Fibroblast of skin of scalp (primary cell): ENCODE results near the gene SH2B3.

ENCODE experiments used
- DNase-seq: peaks from one replicate; pipeline ENCODE4 v3.0.0-alpha.2; 2013

The SH2B3 gene

DNA sequence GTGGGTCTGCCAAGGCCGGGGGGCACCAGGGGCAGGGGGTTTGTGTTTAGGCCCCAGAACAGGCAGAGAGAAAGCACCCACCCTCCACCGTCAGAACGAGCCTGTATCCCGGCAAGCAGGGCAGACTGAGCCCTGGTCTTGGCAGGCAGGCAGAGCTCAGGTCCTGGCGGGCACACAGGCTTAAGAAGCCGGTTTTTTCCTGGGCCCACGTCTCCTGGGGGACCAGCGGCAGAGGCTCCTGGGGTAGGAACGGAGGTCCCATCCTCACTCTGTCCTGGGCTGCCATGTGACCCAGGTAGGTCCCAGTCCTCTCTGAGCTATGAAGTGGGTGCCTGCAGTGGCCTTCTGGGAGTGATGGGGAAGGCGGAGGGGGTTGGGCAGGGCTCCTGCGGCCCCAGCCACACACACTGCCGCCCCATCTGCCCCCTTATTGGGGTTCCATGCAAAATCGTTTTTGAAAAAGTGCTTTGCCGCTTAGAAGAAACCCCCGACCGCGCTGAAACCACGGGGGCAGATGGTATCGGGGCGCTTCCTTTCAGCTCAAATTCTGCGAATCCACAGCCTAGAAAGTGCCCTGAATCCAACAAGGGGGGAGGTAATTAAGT, 24.2 kb downstream of the SH2B3 start:
- DNase-seq: no peak

DNA sequence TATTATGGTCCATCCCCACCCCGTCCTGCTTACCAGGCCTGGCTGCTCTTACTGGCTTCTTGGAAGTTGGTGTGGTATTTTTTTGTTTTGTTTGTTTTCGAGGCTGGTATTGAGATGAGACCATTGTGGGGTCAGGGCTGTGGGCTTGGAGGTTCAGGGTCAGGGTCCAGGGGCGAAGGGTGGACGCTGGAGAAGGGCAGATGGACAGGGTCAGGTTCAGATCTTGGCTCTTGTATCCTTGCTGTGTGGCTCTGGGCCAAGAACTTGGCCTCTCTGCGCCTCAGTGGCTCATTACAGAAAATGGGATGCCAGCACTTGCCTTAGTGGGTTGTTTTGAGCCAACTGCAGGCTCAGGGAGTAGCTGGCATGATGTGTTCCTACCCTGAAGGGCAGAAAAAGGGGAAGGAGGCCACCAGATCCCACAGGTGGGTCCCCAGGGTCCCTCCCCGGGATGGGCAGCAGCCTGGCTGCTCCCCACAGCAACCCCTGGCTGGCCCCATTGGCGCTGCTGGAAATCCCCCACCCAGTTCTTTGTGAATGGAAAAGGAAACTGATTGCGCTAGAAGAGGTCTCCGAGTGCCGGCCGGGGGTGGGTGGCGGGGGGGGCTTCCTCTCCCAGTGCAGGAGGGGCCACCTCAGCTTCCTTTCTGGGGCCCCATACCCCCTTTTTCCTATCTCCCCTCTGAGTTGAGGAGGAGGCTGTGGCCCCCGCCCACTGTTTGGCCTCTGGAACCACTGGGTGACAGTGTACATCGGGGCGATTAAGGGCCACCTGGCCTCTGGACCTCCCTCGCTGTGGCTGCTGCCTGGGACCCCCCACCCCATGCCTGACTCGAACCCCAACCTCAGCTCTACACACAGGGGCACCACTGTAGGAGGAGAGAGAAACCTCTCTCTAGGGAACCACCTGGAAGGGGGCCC, 25.0 kb downstream of the SH2B3 start:
- DNase-seq: no peak

DNA sequence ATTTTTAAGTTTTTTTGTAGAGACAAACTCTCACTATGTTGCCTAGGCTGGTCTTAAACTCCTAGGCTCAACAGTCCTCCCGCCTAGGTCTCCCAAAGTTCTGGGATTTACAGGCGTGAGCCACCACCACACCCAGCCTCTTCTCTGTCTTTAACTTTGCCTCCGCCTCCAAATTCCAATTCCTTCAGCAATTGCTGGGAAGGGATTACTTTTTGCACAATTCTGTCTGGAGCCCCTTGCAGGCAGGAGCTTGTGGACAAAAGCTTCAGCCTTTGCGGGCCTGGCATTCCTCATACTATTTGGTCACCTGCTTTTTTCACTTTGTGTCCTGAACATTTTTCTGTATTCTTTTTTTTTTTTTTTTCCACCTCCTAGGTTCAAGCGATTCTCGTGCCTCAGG, 26.0 kb downstream of the SH2B3 start:
- no peak for DNase-seq

DNA sequence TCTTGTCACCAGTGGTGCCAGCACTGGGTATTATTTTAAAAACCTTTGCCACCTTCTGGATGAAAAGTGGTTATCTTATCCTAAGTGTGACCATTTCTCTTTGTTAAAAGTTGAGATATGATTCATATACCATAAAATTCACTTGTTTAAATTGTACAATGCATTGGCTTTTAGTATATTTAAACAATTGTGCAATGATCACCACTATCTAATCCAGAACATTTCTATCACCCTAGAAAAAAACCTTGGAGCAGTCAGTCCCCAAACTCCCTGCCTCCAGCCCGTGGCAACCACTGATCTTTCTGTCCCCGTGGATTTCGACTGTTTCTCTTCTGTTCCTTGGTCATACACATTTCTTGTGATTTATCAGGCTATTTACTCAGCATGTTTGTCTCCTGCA, 28.3 kb downstream of the SH2B3 start:
- DNase-seq: no peak

DNA sequence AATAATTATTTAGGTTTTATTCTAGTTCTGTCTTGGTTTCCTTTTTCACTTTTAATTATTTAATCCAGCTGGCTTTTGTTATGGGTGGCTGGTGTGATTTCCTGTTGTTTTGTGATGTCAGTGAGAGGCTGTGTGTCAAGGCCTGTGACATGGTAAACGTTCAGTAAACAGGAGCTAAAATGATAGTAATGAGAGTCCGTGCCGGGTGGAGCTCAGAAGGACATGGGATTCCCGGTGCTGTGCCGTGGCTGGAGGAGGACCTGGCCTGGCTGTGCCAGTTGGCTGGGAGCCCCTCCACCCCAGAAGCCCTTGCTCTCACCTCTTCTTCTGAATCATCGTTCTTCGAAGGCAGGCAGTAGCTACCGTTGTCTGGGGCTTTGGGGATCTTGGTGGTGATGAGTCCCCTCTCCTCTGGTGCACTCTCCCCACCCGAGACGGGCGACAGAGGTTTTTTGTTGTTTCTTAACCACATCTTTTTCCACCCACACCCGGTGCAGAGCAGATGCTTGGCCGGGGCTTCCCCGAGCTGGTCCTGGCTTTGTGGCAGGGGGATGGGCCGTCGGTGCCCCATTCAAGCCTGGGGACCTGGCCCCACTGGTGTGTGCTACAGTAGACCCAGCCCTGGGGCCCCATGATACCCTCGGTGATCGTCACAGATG, 29.1 kb downstream of the SH2B3 start:
- peak; percentile 46 for DNase-seq

DNA sequence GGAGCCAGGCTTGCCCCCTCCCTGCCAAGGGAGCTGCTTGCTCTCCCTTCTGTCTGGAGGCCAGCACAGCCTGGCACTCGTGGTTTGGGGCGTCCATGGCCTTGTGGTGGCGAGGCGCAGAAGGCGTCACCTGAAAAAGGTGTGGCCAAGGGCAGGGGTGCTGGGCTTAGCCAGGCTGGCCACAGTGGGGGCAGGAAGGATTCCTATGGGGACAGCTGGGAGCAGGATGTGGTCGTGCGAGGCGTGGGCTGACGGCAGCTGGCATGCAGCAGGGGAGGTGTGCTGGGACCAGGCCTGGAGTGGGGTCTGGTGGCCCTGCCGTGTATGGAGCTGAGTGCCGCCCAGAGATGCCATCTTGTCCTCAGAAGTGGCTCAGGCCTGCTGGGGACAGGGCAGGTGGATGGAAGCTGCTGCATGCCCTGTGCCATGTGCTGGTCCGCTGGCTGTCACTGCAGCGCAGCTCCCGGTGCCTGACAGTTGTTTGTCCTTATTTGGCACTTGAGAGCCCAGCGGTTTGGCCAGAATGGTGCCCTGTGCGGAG, 30.0 kb downstream of the SH2B3 start:
- DNase-seq: no peak

DNA sequence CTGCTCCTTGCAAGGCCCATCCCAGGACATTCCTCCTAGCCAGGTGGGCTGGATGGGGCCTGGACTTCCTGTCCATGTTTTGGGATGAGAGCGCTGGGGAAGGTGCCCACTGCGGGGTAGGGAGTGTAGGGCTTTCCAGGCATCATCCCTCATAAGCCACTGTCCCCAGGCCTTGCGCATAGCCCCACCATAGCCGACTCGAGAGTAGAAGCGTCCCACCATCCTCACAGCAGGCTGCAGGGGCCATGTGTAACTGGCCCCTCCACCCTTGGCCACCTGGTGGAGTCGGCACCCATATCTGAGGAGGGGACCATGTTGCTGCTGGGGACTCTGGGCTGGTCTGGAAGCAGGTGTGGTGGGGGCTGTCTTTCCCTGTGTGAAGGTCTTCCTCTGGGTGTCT, 30.5 kb downstream of the SH2B3 start:
- no peak for DNase-seq

DNA sequence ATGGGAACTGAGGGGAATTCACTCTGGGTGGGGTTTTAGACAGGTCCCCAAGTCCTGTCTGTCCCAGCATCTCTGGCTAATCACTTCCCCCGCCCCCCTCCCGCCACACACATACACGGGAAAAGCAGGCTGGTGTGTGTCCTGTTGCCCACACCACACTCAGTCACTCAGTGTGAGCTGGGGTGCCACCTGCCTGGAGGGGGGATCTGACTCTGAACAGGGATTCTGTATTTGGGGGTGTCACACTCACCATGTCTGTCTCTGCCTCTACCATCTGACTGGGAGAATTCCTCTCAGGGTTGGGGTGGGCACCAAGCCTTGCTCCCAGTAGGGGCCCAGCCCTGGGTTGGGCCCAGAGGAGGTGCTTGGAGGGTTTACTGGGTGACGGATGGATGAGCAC, 31.1 kb downstream of the SH2B3 start:
- no peak for DNase-seq

DNA sequence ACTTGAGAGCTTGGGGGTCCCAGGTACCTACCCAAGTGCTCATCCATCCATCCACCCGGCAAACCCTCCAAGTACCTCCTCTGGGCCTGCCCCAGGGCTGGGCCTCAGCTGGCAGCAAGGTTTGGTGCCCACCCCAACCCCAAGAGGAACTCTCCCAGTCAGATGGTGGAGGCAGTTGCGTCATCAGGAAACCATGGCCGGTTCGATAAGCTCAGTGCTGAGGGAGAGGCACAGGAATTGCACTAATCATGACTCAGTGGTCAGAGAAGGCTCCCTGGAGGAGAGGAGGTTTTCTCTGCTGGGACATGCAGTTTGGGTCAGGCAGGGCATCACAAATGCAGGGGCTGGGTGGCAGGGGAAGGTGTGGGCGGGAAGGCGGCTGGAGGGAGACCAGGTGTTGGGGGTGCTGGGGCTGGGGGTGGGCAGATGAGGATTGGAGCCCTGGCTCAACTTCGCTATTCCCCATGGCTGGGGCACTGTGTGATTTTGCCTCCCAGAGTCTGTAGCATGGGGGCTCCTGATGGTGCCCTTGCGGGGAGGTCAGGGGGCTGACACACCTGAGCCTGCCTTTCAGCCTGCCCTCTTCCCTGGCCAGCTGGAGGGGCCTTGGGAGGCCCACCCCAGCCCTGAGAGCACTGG, 32.2 kb downstream of the SH2B3 start:
- peak; percentile 79 for DNase-seq

DNA sequence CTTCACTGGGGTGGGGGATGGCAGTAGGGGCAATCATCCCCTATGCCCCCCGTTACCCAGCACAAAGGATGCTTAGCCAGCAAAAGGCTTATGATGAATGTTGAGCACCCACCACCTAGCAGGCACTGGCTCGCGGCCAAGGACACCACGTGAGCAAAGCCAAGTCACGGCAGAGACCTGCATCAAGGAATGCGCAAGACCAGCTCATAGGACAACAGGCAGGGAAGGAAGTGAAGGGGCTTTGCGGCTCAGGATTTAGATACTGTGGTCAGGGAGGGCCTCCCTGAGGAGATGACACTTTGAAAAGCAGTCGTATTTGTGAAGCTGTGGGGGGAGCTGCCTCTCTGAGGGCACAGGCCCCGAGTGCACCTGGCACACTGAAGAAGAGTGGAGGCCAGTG, 32.8 kb downstream of the SH2B3 start:
- DNase-seq: peak; percentile 33

DNA sequence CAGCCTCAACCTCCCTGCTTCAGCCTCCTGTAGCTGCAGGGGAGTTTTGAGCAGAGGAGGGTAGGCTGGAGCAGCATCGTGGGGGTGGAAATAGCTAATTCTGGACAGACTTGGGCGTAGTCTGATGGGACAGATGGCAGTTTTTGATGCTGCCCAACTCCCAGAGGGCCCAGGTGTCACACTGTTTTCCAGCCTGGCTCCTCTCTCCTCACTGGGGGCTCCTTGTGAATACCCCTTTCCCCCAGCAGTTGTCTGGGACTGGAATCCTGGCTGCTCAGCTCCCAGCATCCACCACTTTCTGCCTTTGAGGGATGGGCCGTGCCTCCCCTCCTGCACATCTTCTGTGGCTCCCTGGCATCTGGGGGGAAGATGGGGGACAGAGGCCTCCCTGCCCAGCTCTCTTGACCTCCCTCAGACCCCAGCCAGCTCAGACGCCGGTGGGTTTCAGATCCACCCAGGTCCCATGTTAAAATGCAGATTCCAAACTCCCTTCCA, 34.0 kb downstream of the SH2B3 start:
- no peak for DNase-seq

DNA sequence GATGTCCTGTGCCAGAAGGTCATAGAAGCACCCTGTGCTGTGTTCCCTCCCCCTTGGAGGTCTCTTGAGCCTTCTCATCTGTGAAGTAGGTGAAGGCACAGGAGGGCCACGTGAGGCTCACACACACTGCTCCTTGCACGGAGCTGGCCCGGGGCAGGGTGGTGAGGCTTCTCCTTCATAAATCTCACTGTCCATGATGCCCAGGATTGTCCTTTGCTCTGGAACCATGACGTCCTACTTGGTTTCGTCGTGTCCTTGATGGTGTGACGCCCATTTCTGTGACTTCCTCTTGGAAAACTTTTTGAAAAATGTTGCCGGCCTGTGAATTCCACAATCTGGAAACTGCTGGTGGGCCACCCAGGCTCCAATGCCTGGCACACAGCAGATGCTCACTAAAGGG, 34.4 kb downstream of the SH2B3 start:
- no peak for DNase-seq

DNA sequence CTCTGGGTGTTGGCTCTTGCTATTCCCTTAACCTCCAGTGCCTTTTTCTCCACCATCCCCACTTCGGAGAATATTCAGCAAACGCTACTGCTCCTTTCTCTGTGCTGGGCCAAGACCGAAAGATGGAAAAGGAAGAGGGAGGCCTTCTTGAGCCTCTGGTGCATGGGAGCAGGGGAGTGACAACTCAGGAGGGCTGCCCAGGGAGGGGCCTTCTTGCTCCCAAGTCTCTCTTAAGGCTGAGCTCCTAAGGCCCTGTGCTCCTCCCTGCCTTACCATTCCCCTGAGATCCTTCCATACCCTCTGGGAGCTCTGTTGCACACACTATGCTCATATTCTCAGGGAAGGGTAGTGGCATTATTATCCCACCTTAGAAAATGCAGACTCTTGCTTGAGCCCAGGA, 34.9 kb downstream of the SH2B3 start:
- DNase-seq: no peak

DNA sequence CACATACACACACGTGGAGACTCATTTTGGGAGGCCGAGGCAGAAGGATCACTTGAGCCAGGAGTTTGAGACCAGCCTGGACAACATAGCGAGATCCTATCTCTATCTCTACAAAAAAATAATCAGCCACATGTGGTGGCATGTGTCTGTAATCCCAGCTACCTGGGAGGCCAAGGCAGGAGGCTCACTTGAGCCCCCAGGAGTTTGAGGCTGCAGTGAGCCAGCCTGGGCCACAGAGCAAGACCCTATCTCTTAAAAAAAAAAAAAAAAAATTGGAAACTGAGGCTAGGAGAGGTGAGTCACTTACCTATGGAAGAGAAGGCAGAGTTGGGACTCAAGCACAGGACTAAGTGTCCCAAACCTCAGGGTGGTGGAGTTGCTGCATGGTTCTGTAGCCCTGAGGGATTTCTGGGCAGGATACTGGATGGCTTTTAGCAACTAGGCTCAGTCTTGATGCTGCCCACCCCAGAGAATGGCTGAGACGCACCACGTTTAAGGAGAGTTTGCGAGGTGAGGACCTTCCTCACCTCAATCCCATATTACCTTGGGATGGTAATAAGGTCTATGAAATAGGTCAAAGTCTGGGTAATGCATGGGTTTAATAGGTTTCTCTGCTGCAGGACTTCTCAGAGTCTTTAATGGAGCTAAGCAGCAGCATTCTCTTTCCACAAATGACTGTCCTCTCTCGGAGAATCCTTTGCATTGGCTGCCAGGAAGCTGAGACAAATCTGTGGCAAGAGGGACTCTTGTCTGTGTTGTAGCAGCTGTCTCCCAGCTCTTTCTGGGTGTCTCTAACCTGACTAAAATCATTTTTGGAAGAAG, 35.6 kb downstream of the SH2B3 start:
- DNase-seq: no peak

DNA sequence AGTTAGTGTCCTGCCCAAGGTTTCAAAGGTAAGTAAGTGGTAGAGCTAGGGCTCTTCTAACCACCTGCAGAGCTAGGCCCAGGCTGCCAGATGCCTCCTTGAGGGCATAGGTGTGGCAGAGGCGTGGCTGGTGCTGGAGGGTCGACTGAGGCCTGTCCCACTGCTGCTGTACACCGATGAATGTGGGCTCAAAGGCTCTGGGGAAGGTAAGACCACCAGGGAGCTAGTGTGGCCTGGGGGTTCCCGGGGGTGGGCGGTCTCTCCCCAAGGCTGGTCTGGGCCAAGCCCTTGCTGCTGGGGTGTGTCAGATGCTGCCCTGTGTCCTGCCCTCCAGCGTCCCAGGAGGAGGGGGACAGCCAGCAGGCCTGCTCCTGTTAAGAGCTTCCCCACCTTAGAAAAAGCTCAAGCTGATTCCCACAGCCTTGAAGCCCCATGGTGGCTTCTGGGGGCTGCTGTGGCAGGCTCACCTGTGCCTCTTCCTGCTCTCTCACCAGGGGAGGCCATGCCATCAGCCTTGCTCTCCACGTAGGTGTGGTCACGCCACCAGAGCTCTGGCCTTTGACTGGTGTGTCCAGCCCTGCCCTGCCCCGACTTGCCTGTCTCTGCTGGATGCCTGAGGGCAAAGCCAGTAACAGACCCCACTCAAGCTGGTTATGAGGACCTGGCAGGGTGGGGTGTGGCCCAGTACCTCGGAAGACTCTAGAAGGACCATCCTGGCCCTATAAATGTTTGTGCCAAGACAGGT, 36.8 kb downstream of the SH2B3 start:
- no peak for DNase-seq

DNA sequence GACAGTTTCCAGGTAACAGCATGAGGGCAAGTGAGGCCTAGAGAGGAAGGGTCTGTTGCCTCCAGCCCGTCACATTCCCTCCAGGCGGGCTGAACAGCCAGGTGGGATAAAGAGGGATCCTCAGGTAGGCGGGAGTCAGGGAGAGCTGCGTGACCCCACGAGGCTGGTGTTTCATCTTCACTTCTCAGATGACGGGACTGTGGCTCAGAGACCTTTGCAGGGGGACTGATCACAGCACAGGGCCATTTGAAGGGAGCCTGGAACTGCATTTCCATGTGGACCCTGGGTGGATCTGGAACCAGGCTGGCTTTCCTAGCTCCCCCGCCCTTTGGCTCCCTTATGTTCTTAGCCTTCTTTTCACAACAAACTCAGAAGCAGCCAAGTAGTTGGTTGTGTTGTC, 37.4 kb downstream of the SH2B3 start:
- DNase-seq: no peak

DNA sequence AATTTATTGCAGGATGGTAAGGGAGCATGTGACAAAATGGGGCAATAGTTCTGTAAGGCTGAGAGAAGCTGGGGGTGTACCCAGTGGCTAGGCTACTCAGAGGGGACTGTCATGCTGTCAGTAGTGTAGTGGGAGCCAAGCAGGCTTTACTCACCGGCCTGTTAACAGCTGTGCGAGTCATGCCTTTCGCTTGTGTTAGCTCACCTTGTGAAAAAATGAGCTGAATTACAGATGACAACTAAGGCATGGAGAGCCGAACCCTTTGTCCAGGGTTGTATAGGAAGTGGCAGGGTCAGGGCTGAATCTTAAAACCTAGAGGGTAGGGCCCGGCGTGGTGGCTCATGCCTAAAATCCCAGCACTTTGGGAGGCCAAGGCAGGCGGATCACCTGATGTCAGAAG, 37.9 kb downstream of the SH2B3 start:
- no peak for DNase-seq

DNA sequence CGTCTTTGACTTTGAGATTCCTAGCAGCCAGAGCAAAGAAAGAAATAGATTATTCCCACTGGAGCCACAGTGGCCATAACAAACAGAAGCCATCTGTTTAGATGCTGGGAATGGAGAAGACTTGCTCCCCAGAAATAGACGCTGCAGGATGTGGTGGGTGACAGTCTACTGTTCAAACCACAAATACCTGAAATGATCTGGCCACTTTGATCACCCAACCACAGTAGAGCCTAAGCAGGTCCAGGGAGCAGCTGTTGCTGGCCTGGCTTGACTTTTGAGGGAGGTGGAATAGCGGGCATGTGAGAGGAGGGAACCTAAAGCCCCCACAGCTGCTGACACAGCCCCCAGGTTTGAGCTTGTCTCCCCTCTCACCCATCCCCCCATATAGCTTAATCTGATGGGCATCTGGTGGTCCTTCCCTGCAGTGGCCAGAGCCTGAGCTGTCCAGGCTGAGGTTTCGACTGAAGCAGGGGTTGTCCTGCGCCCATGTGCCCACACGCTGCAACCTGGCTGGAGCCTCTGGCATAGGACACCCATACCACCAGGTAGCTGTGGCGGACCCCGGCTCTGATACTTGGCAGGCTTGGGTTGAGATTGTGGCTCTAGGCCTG, 38.7 kb downstream of the SH2B3 start:
- DNase-seq: no peak

DNA sequence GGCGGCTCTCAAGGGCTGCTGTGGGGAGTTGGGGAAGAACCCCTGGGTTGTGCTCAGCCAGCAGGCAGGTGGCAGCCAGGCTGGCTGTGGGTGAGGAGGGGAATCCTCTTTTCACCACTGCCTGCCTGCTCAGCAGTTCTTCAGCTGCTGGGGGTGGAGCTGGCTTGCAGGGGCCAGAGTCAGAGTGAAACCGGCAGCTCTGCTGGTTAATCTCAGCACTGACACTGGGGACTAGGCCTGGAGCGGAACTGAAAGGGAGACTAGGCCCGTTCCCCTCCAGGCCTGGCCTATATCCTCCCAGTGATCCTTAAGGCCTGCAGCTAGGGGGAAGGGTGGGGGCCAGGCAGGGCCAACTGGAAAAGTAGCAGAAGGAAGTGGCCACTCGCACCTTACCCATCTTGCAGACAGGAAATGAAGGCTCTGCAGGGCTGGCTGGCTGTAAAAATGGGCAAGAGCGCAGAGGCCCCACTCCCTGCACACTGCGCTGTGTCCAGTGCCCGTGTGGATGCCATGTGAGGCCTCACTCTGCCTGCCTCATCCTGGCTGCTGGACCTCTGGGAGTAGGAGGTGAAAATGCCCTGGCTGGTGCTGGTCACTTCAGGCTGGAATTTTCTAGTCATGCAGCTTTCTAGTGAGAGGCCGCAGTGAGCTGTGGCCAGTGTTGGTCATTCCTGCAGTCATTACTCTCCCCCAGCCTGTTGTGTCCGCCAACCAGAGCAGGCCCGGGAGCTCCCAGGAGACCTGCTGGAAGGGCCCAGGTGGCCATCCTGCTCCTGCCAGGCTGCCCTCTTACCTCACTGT, 39.4 kb downstream of the SH2B3 start:
- no peak for DNase-seq
